Middle frontal gyrus (tissue), 1 donor: ENCODE results near the gene HMG20B.

Source experiments
- DNase-seq: peaks from one replicate; pipeline ENCODE4 v3.0.0-alpha.2; 2015; ENCODE audit warnings: low spot score; ENCODE audit errors: extremely low spot score

HMG20B gene

GRCh38 chr19:3606690-3607289 lies 34.0 kb downstream of the HMG20B start, which contains the start of gene TBXA2R:
TBXA2R (minus strand) TSS chr19:3606875; CDS start chr19:3600634, 6,241 bp downstream.
- DNase-seq = no peak

DNA sequence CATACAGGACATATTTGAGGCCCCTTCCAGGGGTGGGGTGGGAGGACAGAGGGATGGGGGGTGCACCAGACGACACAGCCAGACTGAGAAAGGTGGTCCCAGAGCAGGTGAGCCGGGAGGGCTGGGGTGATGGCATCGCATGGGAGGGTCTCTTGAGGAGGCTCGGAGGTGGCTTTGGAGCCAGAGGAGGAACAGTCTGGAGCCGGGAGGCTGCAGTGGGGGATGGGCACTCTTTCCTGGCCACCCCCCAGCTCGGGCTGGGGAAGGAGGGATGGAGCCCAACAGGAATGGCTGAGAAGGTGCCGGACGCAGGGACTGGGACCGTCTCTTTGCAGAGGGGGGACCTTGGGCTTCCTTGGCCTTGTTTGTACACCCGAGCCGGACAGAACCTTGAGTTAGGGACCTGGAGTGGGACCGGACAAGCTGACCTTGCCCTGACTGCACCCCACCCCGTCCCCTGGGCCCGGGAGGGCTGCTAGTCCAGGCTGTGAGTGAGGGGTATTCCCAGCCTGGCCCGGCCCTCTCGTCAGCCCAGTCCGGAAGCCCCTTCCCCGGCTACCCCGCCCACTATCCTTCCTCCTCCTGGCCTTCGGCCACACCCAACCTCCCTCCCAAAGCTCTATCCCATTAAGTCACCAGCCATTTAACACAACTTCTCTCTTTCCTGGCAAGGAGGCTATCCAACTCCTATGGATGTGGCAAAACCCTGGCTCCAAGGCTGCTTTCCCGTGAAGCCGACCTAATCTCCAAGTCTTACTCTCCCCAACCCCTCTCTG lies 34.7 kb downstream of the HMG20B start:
- no peak for DNase-seq

- no peak for DNase-seq
Observed at GRCh38 chr19:3608079-3608641, 35.4 kb downstream of the HMG20B start.

DNA sequence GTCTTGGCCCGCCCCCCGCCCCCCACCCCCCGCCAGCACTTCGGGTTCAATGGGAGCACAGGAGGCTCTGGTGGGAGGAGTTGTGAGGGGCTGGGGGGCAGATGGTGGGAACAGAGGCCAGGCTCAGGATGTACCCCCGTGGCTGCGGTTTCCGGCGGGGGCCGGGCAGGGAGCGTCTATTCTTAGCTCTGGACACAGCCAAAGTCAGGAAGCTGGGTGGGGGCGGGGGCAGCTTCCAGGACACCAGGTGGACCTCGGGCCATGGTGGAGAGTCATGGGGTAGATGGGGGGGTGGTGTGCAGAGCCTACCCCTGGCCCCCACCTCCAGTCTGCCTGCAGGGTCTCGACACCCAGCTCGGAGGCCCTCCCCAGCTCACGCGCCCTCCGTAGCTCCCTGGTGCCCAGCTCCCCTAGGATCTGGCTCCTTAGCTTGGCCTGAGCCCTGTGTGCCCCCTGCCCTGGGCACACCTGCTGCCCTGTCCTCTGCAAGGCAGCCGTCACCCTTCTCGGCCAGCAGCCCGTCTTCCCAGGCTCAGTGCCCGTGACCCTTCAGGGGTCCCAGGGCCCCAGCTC lies 36.1 kb downstream of the HMG20B start:
- no peak for DNase-seq

- no peak for DNase-seq
Observed at GRCh38 chr19:3609779-3610719, 37.3 kb downstream of the HMG20B start.

DNA sequence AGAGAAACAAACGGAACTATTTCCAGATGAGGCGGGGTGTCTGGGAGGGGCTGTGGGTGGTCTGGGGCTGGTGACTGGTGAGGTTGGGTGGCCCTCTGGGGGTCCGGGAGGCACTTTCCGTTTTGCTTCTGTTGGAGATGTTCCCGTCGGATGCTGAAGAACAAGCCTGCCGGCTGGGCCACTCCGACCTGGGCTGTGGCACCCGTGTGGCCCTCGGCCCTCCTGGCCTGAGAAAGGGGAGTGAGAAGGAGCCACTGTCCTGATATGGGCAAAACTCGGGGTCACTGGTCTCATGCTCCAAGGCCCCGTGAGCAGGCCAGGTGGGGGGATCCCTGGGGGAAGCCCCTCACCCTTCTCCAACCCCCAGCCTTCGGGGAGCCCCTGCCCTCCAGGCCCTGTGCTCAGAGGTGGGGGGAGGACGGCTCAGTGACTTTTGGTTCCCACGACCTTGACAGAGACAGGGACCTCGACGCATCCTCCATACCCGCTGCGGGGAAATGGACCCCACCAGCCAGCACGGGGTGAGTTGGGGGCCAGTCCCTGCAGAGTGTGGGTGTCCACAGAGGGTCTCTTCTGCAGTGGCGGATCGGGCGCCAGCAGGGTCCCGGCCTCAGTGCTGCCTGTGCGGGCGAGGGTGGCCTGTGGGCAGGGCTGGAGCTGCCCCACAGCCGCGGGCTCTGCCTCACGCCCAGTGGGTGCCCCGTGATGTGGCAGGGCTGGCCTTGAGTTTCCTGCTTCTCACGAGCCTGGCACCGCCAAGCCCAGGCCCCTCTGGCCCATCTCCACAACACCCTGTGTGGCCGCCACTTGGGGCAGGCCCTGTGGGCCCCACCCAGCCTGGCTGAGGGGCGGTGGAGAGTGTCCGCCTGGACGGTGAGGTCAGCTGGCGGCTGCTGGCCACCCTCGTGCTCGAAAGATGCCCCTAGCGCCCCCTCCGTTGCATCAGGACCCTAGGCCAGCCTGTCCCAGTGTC lies 38.3 kb downstream of the HMG20B start:
- no peak for DNase-seq

- no peak for DNase-seq
Observed at GRCh38 chr19:3611841-3612240, 39.1 kb downstream of the HMG20B start.

DNA sequence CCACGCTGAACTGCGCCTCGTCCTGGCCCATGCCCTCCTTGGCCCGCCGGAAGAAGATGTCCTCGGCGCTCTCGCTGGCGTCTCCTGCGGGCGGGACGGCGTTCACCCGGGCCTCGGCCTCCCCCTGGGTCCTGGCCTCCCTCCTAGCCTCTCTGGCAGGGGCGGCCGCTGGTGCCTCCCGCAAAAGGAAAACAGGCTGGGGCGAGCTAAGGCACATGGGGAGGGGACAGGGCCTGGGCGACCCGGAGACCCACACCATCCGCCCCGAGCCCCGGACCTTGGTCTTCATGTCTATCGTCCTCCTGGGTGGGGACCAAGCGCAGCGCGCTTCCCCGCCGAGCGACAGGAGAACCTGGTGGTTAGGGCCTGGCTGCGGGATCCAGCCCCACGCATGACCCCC lies 39.6 kb downstream of the HMG20B start:
- no peak for DNase-seq

DNA sequence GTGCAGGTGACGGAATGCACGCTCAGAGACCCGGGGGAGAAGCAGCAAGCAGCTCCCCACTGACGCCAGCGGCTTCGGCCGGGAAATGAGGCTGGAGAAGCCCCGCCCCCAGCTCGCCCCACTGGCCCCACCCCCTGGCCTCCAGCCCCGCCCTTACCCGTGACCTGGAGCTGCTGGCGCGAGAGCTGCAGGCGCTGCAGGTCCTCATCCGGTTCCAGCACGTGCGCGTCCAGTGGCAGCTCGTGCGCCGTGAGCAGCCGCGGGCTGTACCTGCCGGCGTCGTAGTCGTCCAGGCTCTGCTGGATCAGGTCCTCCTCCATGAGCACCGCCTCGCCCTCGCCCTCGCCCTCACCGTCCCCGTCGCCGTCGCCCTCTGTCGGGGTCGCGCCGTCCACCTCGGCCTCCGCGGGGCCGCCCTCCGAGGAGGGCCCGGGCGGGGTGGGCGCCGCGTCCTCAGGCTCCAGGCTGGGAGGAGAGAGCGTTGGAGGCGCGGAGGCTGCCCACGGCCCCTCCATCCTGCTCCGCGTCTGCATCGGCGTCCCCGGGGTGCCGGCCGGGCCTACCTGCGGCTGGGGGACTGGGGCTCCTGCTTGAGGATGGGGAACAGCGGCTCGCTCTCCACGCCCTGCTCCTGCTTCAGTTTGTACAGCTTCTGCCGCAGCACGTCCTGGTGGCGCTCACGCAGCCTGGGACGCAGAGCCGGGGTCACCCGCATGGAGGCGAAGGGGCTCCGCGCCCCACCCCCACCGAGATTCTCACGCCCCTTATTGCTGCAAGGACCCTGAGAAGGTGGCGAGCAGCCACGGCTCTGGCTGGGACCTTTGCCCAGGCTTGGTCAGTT lies 40.4 kb downstream of the HMG20B start:
- no peak for DNase-seq

DNA sequence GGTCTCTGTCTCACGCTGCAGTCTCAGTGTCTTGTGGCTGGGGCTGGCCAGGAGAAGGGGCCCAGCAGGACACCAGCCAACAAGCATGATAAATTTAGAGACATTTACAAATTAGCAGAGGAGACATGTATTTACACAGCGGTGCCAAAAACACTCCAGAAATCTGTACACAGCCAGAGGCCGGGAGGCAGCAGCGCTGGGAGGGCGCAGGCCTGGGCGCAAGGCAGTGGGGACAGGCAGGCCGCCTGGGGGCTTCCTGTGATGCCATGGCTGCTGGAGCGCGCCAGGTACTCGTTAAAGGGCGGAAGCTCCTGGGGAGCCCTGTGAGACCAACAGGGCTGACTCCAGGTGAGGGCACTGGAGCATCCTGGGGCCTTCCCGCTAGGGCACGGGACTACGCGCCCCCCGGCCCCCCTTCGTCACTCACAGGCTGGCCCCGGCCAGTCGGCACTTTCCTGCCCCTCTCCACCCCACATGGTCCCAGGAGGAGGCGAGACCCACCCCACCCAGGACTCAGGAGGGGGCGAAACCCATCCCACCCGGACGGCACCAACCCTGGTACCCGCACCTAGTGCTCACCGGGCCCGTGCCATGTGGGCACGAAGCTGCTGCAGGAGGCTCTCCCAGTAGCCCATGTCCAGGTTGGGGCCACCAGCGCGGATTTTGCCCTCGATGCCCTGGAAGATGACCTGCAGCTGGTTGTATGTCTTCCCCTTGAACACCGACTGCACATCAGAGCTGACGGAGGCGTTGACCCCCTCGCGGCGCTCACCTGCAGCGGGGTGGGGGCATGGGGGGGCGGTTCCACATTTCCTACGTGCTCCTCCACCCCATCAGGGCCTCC lies 41.3 kb downstream of the HMG20B start:
- no peak for DNase-seq

- no peak for DNase-seq
Observed at GRCh38 chr19:3614858-3615505, 42.2 kb downstream of the HMG20B start.

DNA sequence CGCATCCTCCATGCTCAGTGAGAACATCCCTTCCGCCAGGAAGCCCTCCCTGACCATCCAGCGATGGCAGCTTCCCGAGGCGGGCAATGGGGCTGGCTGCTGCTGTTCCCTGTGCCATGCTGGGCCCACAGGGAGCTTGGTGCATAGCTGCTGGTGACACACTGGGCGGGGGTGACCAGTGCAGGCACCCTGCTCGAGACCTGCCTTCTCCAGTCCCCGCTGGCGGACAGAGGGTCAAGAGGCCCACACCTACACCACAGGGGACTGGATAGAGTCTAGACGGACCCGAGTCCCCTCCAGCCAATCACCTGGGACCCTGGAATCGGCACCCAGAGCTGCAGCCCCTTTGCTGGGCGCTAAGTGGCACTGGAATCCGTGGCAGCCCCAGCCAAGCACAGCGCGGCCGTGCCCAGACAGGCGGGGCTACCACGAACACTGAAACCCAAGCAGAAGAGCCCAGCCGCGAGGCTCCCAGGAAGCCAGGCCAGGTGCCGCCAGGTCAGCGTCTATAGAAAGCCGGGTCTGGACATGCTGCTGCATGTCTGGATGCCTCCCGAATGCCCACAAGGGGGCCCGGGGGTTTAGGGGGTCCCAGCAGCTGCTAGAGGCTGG lies 42.9 kb downstream of the HMG20B start:
- no peak for DNase-seq

- DNase-seq = no peak
Observed at GRCh38 chr19:3617463-3617862, 44.7 kb downstream of the HMG20B start.

GRCh38 chr19:3618144-3618810 lies 45.5 kb downstream of the HMG20B start:
- DNase-seq = no peak

GRCh38 chr19:3618811-3619630 lies 46.3 kb downstream of the HMG20B start:
- DNase-seq = no peak

GRCh38 chr19:3619631-3620012 lies 46.9 kb downstream of the HMG20B start:
- DNase-seq = no peak
